ELF-1 (cell line): ENCODE measurements around the gene FKBP1A.

Source experiments
- DNase-seq: peaks from one replicate; pipeline ENCODE4 v3.0.0-alpha.2; 2016; ENCODE audit warnings: low read depth, low spot score

FKBP1A gene

DNA sequence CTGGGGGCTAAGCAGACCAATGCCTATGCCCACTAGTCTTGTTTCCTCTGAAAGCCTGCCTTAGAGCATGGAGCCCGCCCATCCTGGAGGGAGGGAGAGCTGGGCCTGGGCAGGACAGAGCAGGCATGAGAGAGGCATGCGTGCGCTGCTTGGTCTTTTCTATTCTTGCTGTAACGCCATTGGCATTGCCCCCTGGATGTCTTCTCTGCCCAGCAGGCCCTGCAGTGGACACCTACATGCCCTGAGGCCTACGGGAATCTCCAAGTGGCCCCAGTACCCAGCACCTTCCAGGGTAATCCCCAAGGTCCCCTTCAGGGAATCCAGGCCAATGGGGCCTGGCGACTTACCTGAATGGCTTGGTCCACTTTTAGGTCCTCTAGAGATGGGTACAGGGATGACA is 72.8 kb downstream of the FKBP1A start:
- DNase-seq: no peak

DNA sequence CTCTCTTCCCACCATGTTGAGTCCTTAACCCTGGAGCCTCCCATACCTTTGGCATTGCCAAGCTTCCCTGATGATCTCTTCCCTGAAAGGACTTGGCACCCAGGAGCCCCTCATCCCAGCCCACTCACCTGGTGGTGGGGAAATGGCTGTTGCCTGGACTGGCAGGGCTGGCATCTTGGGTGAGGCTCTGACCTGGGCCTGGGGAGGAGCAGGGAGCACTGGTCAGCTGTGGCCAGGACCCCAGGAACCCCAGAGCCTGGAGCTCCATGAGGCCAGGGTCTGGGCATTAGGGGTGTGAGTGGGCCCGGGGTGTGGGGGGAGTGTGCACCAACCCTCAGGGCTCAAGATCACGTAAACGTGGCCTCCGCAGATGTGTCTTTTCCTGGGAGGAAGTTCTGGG is 73.4 kb downstream of the FKBP1A start:
- no peak for DNase-seq

DNA sequence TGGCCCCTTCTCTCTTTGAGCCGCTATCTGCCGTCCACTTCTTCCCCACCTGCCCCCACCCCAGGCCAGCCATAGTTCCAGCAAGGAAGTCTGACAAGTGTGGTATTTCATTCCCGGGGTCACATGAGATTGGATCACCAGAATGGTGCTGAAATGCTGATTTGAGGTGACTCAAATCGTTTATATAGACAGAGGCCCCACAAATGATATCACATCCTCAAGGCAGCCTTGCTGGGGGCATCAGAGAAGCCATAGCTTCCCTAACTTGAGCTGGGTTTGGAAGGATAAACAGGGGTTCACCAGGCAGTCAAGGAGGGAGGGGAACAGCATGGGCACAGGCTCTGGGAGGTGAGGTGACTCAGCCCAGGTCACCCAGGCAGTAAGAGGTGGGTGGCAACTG is 73.8 kb downstream of the FKBP1A start:
- DNase-seq: no peak
